B cell (primary cell): ENCODE measurements around the gene FAM114A1. TPM values are rescaled to one million over a fixed set of nuclear protein-coding genes. Genes with fewer than 3 reads are reported as not detected.

Source experiments
- ATAC-seq: fragments of 200-7000 bp; cut with Tn5 transposase; one replicate; pipeline ENCODE4 v1.10.0; 2021; ENCODE audit warnings: low read depth, mild to moderate bottlenecking, moderate number of reproducible peaks, moderate library complexity
- CTCF ChIA-PET: fragments of 350-600 bp; sonication (Branson Sonifier 250); formaldehyde crosslinking; loops from one replicate; lab custom pipeline; 2021; ENCODE audit warnings: antibody characterized with exemption, inconsistent platforms; lab: Charles Lee
- POLR2A ChIA-PET: fragments of 350-600 bp; sonication (Branson Sonifier 250); formaldehyde crosslinking; loops from one replicate; lab custom pipeline; 2021; ENCODE audit warnings: antibody characterized with exemption; lab: Charles Lee
- DNase-seq: peaks from one replicate; pipeline ENCODE4 v3.0.0; 2013
- H2AFZ ChIP-seq: 2 replicates; pipeline ENCODE4 v1.6.1; 2012; ENCODE audit warnings: mild to moderate bottlenecking, low read depth, low read length; ENCODE audit not compliant: insufficient read depth, poor library complexity, severe bottlenecking
- H3K27ac ChIP-seq, 2 donors: 1 replicate in 1 of 2; 2 replicates in 1 of 2; pipeline ENCODE4 v1.5.1; 2012 to 2013; ENCODE audit warnings: low read length in 2 of 2, mild to moderate bottlenecking in 2 of 2, moderate library complexity in 1 of 2
- H3K27me3 ChIP-seq, 4 experiments: fragments of 200-600 bp in 1 of 4; sonication (generic) in 1 of 4; replicated peaks in 1 of 4; 1 replicate in 2 of 4; 2 replicates in 2 of 4; pipeline versions ENCODE4 v1.6.1 to v1.7.0; 2013 to 2016; ENCODE audit warnings: low read length in 3 of 4, mild to moderate bottlenecking in 2 of 4, mixed read lengths in 1 of 4, moderate library complexity in 1 of 4; ENCODE audit not compliant: insufficient read depth in 4 of 4, control insufficient read depth in 3 of 4; ENCODE audit errors: control extremely low read depth in 1 of 4
- H3K36me3 ChIP-seq, 2 experiments: replicated peaks in 1 of 2; 1 replicate in 1 of 2; 2 replicates in 1 of 2; pipeline versions ENCODE4 v1.6.1 to v1.7.1; 2013; ENCODE audit warnings: low read length in 1 of 2; ENCODE audit not compliant: insufficient read depth in 2 of 2, control insufficient read depth in 1 of 2; ENCODE audit errors: control extremely low read depth in 1 of 2, extremely low read depth in 1 of 2
- H3K4me1 ChIP-seq, 2 donors: fragments of 200-600 bp in 1 of 2; sonication (generic) in 1 of 2; 1 replicate in 1 of 2; 2 replicates in 1 of 2; pipeline versions ENCODE4 v1.5.1 to v1.6.1; 2013 to 2017; ENCODE audit warnings: low read length in 2 of 2; ENCODE audit not compliant: control insufficient read depth in 2 of 2, insufficient read depth in 2 of 2
- H3K4me2 ChIP-seq: replicated peaks from 2 replicates; pipeline ENCODE3; 2012; ENCODE audit warnings: mild to moderate bottlenecking, low read depth, low read length; ENCODE audit not compliant: poor library complexity, severe bottlenecking
- H3K4me3 ChIP-seq, 5 experiments: fragments of 200-600 bp in 1 of 5; sonication (generic) in 1 of 5; 1 replicate in 3 of 5; 2 replicates in 2 of 5; pipeline versions ENCODE4 v1.5.1 to v1.7.0; 2011 to 2016; ENCODE audit warnings: low read length in 4 of 5, mild to moderate bottlenecking in 4 of 5, low read depth in 2 of 5, control low read depth in 1 of 5, moderate library complexity in 1 of 5; ENCODE audit not compliant: insufficient read depth in 1 of 5; ENCODE audit errors: control extremely low read depth in 1 of 5, extremely low read depth in 1 of 5
- H3K79me2 ChIP-seq: fragments of 200-600 bp; sonication (generic); one replicate; pipeline ENCODE4 v1.6.0; 2016; ENCODE audit warnings: low read length; ENCODE audit not compliant: control insufficient read depth, insufficient read depth
- H3K9ac ChIP-seq: fragments of 200-600 bp; sonication (generic); 2 replicates; pipeline ENCODE4 v1.6.1; 2017; ENCODE audit warnings: mild to moderate bottlenecking, low read length, moderate library complexity
- H3K9me3 ChIP-seq, 3 donors: one replicate each; pipeline versions ENCODE4 v1.6.1 to v1.7.1; 2013; ENCODE audit warnings: low read length in 2 of 3; ENCODE audit not compliant: control insufficient read depth in 2 of 3, insufficient read depth in 1 of 3; ENCODE audit errors: control extremely low read depth in 1 of 3
- H4K20me1 ChIP-seq: 2 replicates; pipeline ENCODE4 v1.6.0; 2012; ENCODE audit warnings: mild to moderate bottlenecking, low read length; ENCODE audit not compliant: insufficient read depth, control insufficient read depth, poor library complexity, severe bottlenecking
- H3K27ac Mint-ChIP-seq: one replicate; pipeline ENCODE4 v1.8.0; 2021; ENCODE audit warnings: mixed read lengths
- H3K27me3 Mint-ChIP-seq: one replicate; pipeline ENCODE4 v1.8.0; 2021; ENCODE audit warnings: mixed read lengths
- H3K4me1 Mint-ChIP-seq: one replicate; pipeline ENCODE4 v1.8.0; 2021; ENCODE audit warnings: mixed read lengths
- H3K4me3 Mint-ChIP-seq: one replicate; pipeline ENCODE4 v1.8.0; 2021; ENCODE audit warnings: mixed read lengths
- H3K9me3 Mint-ChIP-seq: one replicate; pipeline ENCODE4 v1.8.0; 2022; ENCODE audit warnings: mixed read lengths; ENCODE audit not compliant: insufficient read depth
- EZH2 ChIP-seq: IDR thresholded peaks from 2 replicates; pipeline ENCODE4 v1.6.1; 2012; ENCODE audit warnings: borderline replicate concordance, low read depth, mild to moderate bottlenecking, moderate library complexity, low read length; ENCODE audit not compliant: insufficient read depth, poor library complexity, severe bottlenecking
- WGBS: methylation state at CpG from one replicate; pipeline ENCODE4 v1.1.5; 2013; ENCODE audit warnings: missing lambda C conversion rate; ENCODE audit not compliant: insufficient coverage; 5-methylcytosine and 5-hydroxymethylcytosine counted together
- intact Hi-C: fragments of 100-400 bp; cut with micrococcal nuclease; formaldehyde crosslinking; loops from one replicate; pipeline ENCODE4 v1.10.0; 2022
- polyA plus RNA-seq: library from polyadenylated mRNA; depleted of rRNA; stranded (reverse); fragments of >200 nt; gene quantifications from 2 replicates; pipeline ENCODE4 v1.2.3, GENCODE V29; 2012
- total RNA-seq, 2 donors: library from RNA; stranded (reverse); fragments of 120-200 nt in 1 of 2; gene quantifications; 1 replicate in 1 of 2; 2 replicates in 1 of 2; pipeline versions ENCODE4 v1.2.3 to v1.2.4, GENCODE V29; 2013 to 2022
- TF ChIP-seq, protein P1 (sequence below): fragments of 200-600 bp; IDR thresholded peaks from one replicate; pipeline ENCODE4 v1.8.0; 2022; ENCODE audit warnings: antibody characterized with exemption, mild to moderate bottlenecking

The FAM114A1 gene
- total and polyA plus RNA-seq, 2 donors (not counting 1 experiment from before 2014, with no cell fraction given) = 0.30 to 2.9 TPM

DNA sequence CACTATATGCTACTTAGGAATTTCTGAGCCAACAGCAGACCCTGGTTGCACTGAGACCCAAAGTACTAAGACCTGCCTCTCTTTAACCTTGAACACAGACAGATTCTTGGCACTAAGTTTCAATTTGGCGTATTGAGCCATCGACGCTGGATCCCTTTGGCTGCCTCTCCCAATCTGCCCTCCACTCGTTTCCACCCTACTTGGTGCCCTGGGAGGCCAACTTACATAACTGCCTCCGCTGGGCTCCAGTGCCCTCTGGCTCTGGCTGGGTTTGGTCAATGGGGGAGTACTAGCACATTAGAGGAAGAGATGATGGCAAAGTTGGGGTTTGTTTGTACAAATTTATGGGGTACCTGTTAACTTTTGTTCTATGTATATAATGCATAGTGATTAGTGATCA lies 101.1 kb downstream of the FAM114A1 start:
- ChIA-PET CTCF (no interaction called here), POLR2A (no interaction called here)
- intact Hi-C loops = no loop called here
- H3K79me2 ChIP-seq = no peaks in the 10 kb centered on the region
- Mint-ChIP-seq H3K4me1 (peaks cover 12% of the 10 kb centered on the region), H3K27ac (peak overlapping the region; percentile 37), H3K27me3 (no peaks in the 10 kb centered on the region), H3K4me3 (no peak overlapping the region), H3K9me3 (no peaks in the 10 kb centered on the region)
- no peaks in the 10 kb centered on the region for H3K27me3 ChIP-seq
- H3K27ac ChIP-seq = no peak overlapping the region
- H2AFZ ChIP-seq = no peak overlapping the region
- no peak overlapping the region for H3K4me3 ChIP-seq
- H3K36me3 ChIP-seq = peaks cover 4 to 63% of the 10 kb centered on the region in 2 experiments
- peaks cover 0 to 6% of the 10 kb centered on the region in 2 donors for H3K4me1 ChIP-seq
- 100% methylated on average over 2 of the region's 5 CpGs for WGBS
- DNase-seq = no peak
- TF ChIP-seq, protein P1, sequence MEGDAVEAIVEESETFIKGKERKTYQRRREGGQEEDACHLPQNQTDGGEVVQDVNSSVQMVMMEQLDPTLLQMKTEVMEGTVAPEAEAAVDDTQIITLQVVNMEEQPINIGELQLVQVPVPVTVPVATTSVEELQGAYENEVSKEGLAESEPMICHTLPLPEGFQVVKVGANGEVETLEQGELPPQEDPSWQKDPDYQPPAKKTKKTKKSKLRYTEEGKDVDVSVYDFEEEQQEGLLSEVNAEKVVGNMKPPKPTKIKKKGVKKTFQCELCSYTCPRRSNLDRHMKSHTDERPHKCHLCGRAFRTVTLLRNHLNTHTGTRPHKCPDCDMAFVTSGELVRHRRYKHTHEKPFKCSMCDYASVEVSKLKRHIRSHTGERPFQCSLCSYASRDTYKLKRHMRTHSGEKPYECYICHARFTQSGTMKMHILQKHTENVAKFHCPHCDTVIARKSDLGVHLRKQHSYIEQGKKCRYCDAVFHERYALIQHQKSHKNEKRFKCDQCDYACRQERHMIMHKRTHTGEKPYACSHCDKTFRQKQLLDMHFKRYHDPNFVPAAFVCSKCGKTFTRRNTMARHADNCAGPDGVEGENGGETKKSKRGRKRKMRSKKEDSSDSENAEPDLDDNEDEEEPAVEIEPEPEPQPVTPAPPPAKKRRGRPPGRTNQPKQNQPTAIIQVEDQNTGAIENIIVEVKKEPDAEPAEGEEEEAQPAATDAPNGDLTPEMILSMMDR = no peak
- no peak for TF ChIP-seq EZH2
- no peak overlapping the region for H3K4me2 ChIP-seq
- no peak for ATAC-seq
- H3K9ac ChIP-seq = no peak overlapping the region
- no peaks in the 10 kb centered on the region for H4K20me1 ChIP-seq
- peaks cover 0 to 3% (median 0%) of the 10 kb centered on the region in 3 donors for H3K9me3 ChIP-seq

DNA sequence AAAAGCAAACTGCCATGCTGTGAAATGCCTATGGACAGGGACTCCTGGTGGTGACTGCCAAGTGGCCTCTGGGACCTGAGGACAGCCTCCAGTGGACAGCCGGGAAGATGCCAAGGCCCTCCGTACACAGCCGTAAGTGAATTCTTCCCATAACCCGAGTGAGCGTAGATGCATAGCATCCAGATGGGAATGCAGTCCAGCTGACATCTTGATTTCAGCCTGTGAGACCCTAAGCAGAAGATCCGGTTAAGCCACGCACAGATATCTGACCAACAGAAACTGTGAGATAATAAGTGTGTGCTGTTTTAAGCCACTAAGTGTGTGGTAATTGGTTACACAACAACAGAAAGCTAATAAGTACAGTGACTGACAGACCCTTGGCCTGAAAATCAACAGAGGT lies 108.7 kb downstream of the FAM114A1 start:
- DNase-seq = no peak
- peaks cover 6% of the 10 kb centered on the region for H3K4me1 Mint-ChIP-seq
- Histone ChIP-seq H3K27me3 (no peaks in the 10 kb centered on the region), H3K4me2 (no peak overlapping the region), H4K20me1 (no peaks in the 10 kb centered on the region), H3K36me3 (peaks cover 4 to 56% of the 10 kb centered on the region in 2 experiments), H3K4me1 (no peaks in the 10 kb centered on the region), H2AFZ (no peak overlapping the region), H3K9me3 (no peaks in the 10 kb centered on the region), H3K9ac (no peak overlapping the region), H3K79me2 (no peaks in the 10 kb centered on the region), H3K27ac (no peak overlapping the region), H3K4me3 (no peak overlapping the region)
- intact Hi-C loops = no loop called here
- H3K4me3 Mint-ChIP-seq = no peak overlapping the region
- CTCF ChIA-PET = no interaction called here
- H3K27me3 Mint-ChIP-seq = no peaks in the 10 kb centered on the region
- peak overlapping the region; percentile 15 for H3K27ac Mint-ChIP-seq
- no peak for ATAC-seq
- WGBS = 100% methylated on average over 5 of the region's 7 CpGs
- POLR2A ChIA-PET = no interaction called here
- H3K9me3 Mint-ChIP-seq = no peaks in the 10 kb centered on the region
- TF ChIP-seq, protein P1 = no peak
- TF ChIP-seq EZH2 = no peak
